Testis (tissue), 2 donors: ENCODE results near the gene APOF.

Experiments used
- CTCF ChIP-seq, 3 experiments: fragments of 450-650 bp in 2 of 3; fragments of 200-600 bp in 1 of 3; sonication (generic) in 1 of 3; IDR thresholded peaks; one replicate each; pipeline ENCODE4 v1.5.1; 2016 to 2019; ENCODE audit warnings: antibody characterized with exemption in 3 of 3, mild to moderate bottlenecking in 2 of 3, moderate library complexity in 1 of 3
- POLR2A ChIP-seq: fragments of 450-650 bp; IDR thresholded peaks from one replicate; pipeline ENCODE4 v1.6.1; 2017; ENCODE audit warnings: antibody characterized with exemption, mild to moderate bottlenecking, moderate library complexity

- TF ChIP-seq CTCF (IDR thresholded peaks at IDR 0.05) (no peak), POLR2A (no peak)
These were observed 47.4 kb downstream of the APOF start for GRCh38 chr12:56315249-56315621.
